ENCODE results near the gene AAMP.

Gene AAMP

GRCh38 chr2:218257390-218257981 is 12.5 kb downstream of the AAMP start:
- peak; percentile 68 for DNase-seq

- no peak for DNase-seq
These were observed 13.2 kb downstream of the AAMP start for GRCh38 chr2:218256612-218257350.

GRCh38 chr2:218255446-218255845 is 14.5 kb downstream of the AAMP start:
- peak; percentile 15 for DNase-seq

GRCh38 chr2:218253232-218253625 is 16.7 kb downstream of the AAMP start:
- no peak for DNase-seq

GRCh38 chr2:218252509-218253231 is 17.3 kb downstream of the AAMP start:
- DNase-seq = no peak

GRCh38 chr2:218249691-218250090 is 20.2 kb downstream of the AAMP start:
- no peak for DNase-seq

GRCh38 chr2:218245214-218245613 is 24.7 kb downstream of the AAMP start:
- no peak for DNase-seq

GRCh38 chr2:218244665-218245064 is 25.3 kb downstream of the AAMP start:
- DNase-seq = no peak

GRCh38 chr2:218244204-218244603 is 25.7 kb downstream of the AAMP start:
- no peak for DNase-seq

GRCh38 chr2:218238887-218239286 is 31.1 kb downstream of the AAMP start:
- DNase-seq = no peak

GRCh38 chr2:218236829-218237228 is 33.1 kb downstream of the AAMP start:
- DNase-seq = no peak

GRCh38 chr2:218235017-218235416 is 34.9 kb downstream of the AAMP start:
- DNase-seq = no peak

GRCh38 chr2:218234521-218234920 is 35.4 kb downstream of the AAMP start:
- no peak for DNase-seq

GRCh38 chr2:218233543-218233942 is 36.4 kb downstream of the AAMP start:
- DNase-seq = no peak

- peak; percentile 63 for DNase-seq
These were observed 39.1 kb downstream of the AAMP start for GRCh38 chr2:218230882-218231281.

- no peak for DNase-seq
These were observed 40.1 kb downstream of the AAMP start for GRCh38 chr2:218229851-218230250.

GRCh38 chr2:218229239-218229638 is 40.7 kb downstream of the AAMP start:
- peak; percentile 77 for DNase-seq

- DNase-seq = no peak
These were observed 41.4 kb downstream of the AAMP start for GRCh38 chr2:218228366-218229090.

GRCh38 chr2:218226903-218227302 is 43.0 kb downstream of the AAMP start:
- no peak for DNase-seq

- no peak for DNase-seq
These were observed 45.8 kb downstream of the AAMP start for GRCh38 chr2:218224186-218224585.

- peak; percentile 61 for DNase-seq
These were observed 46.9 kb downstream of the AAMP start for GRCh38 chr2:218223046-218223445.

GRCh38 chr2:218221000-218221399 is 48.9 kb downstream of the AAMP start:
- no peak for DNase-seq

GRCh38 chr2:218219934-218220333 is 50.0 kb downstream of the AAMP start:
- DNase-seq = peak; percentile 13

Measured in CD4-positive, alpha-beta T cell treated with Interleukin-4 for 4 hours (primary cell).